Stomach (tissue), 9 donors: Measurements from ENCODE around the gene PNPT1. TPM values are rescaled to one million over a fixed set of nuclear protein-coding genes. Genes with fewer than 3 reads are reported as not detected.
"Not testable (repeated sequence)": the region's sequence is repeated elsewhere in the genome, so short reads cannot be mapped to it uniquely, and the experiment has no call there.

Experiments used
- DNase-seq, 2 donors: peaks; one replicate each; pipeline versions ENCODE4 v3.0.0 to v3.0.0-alpha.2; 2013 to 2019
- H3K27ac ChIP-seq, 5 donors: fragments of 200-600 bp in 4 of 5; sonication (generic) in 4 of 5; one replicate each; pipeline ENCODE4 v1.5.1; 2013 to 2019; ENCODE audit warnings: mild to moderate bottlenecking in 1 of 5, moderate library complexity in 1 of 5
- H3K27me3 ChIP-seq, 3 donors: fragments of 200-600 bp; sonication (generic); one replicate each; pipeline ENCODE4 v1.5.1; 2017 to 2019; ENCODE audit warnings: mixed run types in 1 of 3
- H3K36me3 ChIP-seq, 4 donors: fragments of 200-600 bp; sonication (generic); 1 replicate in 3 of 4; 2 replicates in 1 of 4; pipeline ENCODE4 v1.5.1; 2016 to 2019
- H3K4me1 ChIP-seq, 4 donors: fragments of 200-600 bp; sonication (generic); one replicate each; pipeline ENCODE4 v1.5.1; 2016 to 2019
- H3K4me3 ChIP-seq, 4 donors: fragments of 200-600 bp; sonication (generic) in 3 of 4; one replicate each; pipeline ENCODE4 v1.5.1; 2016 to 2019; ENCODE audit warnings: mild to moderate bottlenecking in 1 of 4
- H3K9me3 ChIP-seq, 4 donors: fragments of 200-600 bp; sonication (generic); one replicate each; pipeline ENCODE4 v1.5.1; 2016 to 2019
- CTCF ChIP-seq, 7 experiments: fragments of 450-650 bp in 4 of 7; fragments of 200-600 bp in 3 of 7; sonication (generic) in 3 of 7; IDR thresholded peaks; one replicate each; pipeline ENCODE4 v1.5.1; 2016 to 2019; ENCODE audit warnings: antibody characterized with exemption in 7 of 7, control low read depth in 2 of 7, mild to moderate bottlenecking in 1 of 7
- EP300 ChIP-seq: sonication (generic); formaldehyde crosslinking; IDR thresholded peaks from one replicate; pipeline ENCODE4 v1.6.1; 2017; ENCODE audit warnings: antibody characterized with exemption
- POLR2A ChIP-seq, 4 donors: fragments of 450-650 bp; IDR thresholded peaks; one replicate each; pipeline ENCODE4 v1.6.1; 2016; ENCODE audit warnings: antibody characterized with exemption in 4 of 4, control low read depth in 2 of 4, mild to moderate bottlenecking in 1 of 4, moderate library complexity in 1 of 4
- POLR2AphosphoS5 ChIP-seq, 3 donors: sonication (generic); formaldehyde crosslinking; IDR thresholded peaks; one replicate each; pipeline ENCODE4 v1.6.1; 2016; ENCODE audit warnings: antibody characterized with exemption in 3 of 3
- whole genome bisulfite sequencing, 5 donors: extraction: QIAGEN DNeasy Blood & Tissue Kit in 3 of 5; methylation state at CpG; one replicate each; pipeline versions ENCODE4 v1.1.5 to v1.1.7; 2013 to 2018; 5-methylcytosine and 5-hydroxymethylcytosine counted together
- intact Hi-C: fragments of 100-400 bp; cut with DNase I; formaldehyde crosslinking; loops from one replicate; pipeline ENCODE4 v1.15.1; 2023; ENCODE audit warnings: low total_unique reads
- polyA plus RNA-seq, 3 donors: library from polyadenylated mRNA; stranded (reverse); fragments of 200-250 nt; gene quantifications; one replicate each; pipeline ENCODE4 v1.2.3, GENCODE V29; 2013
- total RNA-seq, 5 donors: library from RNA; depleted of rRNA; stranded (reverse); fragments of >200 nt; gene quantifications; one replicate each; pipeline versions ENCODE4 v1.1.0 to v1.2.3, GENCODE V29; 2014 to 2016
- donor health status: healthy with polysubstance abuse.
- donor health status: Bipolar disorder and iron deficiency.
- donor health status: healthy.

PNPT1 gene
- total and polyA plus RNA-seq, 8 donors = 3.2 to 38.4 (median 7.2) TPM

- Histone ChIP-seq H3K4me3 (no peak overlapping the region), H3K9me3 (no peaks in the 10 kb centered on the region), H3K27ac (no peak overlapping the region), H3K36me3 (peaks cover 5 to 52% (median 48%) of the 10 kb centered on the region in 4 donors), H3K4me1 (peaks cover 24 to 47% (median 34%) of the 10 kb centered on the region in 4 donors), H3K27me3 (no peaks in the 10 kb centered on the region)
- TF ChIP-seq CTCF (IDR thresholded peaks at IDR 0.05) (no peak), EP300 (no peak), POLR2AphosphoS5 (IDR thresholded peaks at IDR 0.05) (no peak)
- DNase-seq = no peak
- intact Hi-C loops = no loop called here
Measured at GRCh38 chr2:55601849-55602248, 91.8 kb downstream of the PNPT1 start.

GRCh38 chr2:55598056-55598795 is 95.4 kb downstream of the PNPT1 start:
- Histone ChIP-seq H3K27me3 (no peaks in the 10 kb centered on the region), H3K27ac (no peak overlapping the region), H3K9me3 (no peaks in the 10 kb centered on the region), H3K4me3 (no peak overlapping the region), H3K36me3 (peaks cover 5 to 65% (median 58%) of the 10 kb centered on the region in 4 donors), H3K4me1 (peaks cover 11 to 57% (median 32%) of the 10 kb centered on the region in 4 donors)
- TF ChIP-seq CTCF (IDR thresholded peaks at IDR 0.05) (no peak), POLR2AphosphoS5 (IDR thresholded peaks at IDR 0.05) (no peak), POLR2A (IDR thresholded peaks at IDR 0.05) (no peak), EP300 (no peak)
- intact Hi-C loops = no loop called here
- no peak for DNase-seq
- 82 to 93% (median 89%) methylated on average over 11 of the region's 11 CpGs for WGBS, 5 donors

DNA sequence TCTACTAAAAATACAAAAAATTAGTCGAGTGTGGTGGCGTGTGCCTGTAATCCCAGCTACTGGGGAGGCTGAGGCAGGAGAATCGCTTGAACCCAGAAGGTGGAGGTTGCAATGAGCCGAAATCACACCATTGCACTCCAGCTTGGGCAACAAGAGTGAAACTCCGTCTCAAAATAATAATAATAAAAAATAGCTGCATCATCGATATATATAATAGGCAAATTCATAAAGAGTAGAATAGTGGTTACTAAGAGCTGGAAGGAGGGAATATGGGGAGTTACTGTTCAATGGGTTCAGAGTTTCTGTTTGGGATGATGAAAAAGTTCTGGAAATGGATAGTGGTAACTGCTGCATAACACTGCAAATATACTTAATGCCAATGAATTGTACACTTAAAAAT is 96.8 kb downstream of the PNPT1 start:
- 95 to 99% (median 97%) methylated on average over 6 of the region's 6 CpGs for WGBS, 5 donors
- H3K36me3 ChIP-seq = peaks cover 5 to 52% (median 48%) of the 10 kb centered on the region in 4 donors
- H3K4me3 ChIP-seq, DNase-seq, H3K9me3 ChIP-seq, H3K27me3 ChIP-seq, intact Hi-C loops, H3K27ac ChIP-seq: not testable (repeated sequence)
- H3K4me1 ChIP-seq = peaks cover 0 to 57% (median 29%) of the 10 kb centered on the region in 4 donors

GRCh38 chr2:55595536-55595935 is 98.1 kb downstream of the PNPT1 start:
- TF ChIP-seq POLR2A (IDR thresholded peaks at IDR 0.05) (no peak), CTCF (IDR thresholded peaks at IDR 0.05) (no peak), EP300 (no peak), POLR2AphosphoS5 (IDR thresholded peaks at IDR 0.05) (no peak)
- peaks cover 5 to 53% (median 41%) of the 10 kb centered on the region in 4 donors for H3K36me3 ChIP-seq
- no peak overlapping the region for H3K4me3 ChIP-seq
- no peaks in the 10 kb centered on the region for H3K27me3 ChIP-seq
- no peaks in the 10 kb centered on the region for H3K9me3 ChIP-seq
- H3K27ac ChIP-seq = no peak overlapping the region
- H3K4me1 ChIP-seq = peaks cover 0 to 61% (median 33%) of the 10 kb centered on the region in 4 donors
- intact Hi-C loops = no loop called here
- no peak for DNase-seq

DNA sequence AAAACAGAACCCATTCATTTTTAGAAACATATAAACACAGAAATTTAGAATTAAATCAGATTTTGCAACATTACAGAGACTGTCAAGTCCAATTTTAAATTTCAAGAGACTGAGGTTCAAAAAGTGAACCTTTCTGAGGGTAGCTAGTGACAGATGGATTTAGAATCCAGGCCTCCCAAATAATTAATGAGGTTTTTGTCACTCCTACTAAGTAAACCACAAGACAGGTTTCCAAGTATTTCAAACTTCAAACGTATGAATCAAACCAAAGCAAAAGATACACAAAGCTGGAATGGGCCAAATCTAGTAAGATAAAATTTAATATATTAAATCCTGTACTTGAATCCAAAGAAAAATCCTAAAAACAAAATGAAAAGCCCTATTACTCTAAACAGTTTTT is 101.5 kb downstream of the PNPT1 start:
- H3K9me3 ChIP-seq = no peaks in the 10 kb centered on the region
- H3K4me1 ChIP-seq = peaks cover 0 to 63% (median 31%) of the 10 kb centered on the region in 4 donors
- H3K27me3 ChIP-seq = no peaks in the 10 kb centered on the region
- no peak overlapping the region for H3K27ac ChIP-seq
- H3K4me3 ChIP-seq = no peak overlapping the region
- WGBS, 5 donors = 5 to 27% (median 11%) methylated on average over 1 of the region's 1 CpG
- TF ChIP-seq POLR2A (IDR thresholded peaks at IDR 0.05) = no peak
- no peak for TF ChIP-seq CTCF (IDR thresholded peaks at IDR 0.05)
- TF ChIP-seq EP300 = no peak
- no peak for TF ChIP-seq POLR2AphosphoS5 (IDR thresholded peaks at IDR 0.05)
- intact Hi-C loops = no loop called here
- peaks cover 0 to 43% (median 35%) of the 10 kb centered on the region in 4 donors for H3K36me3 ChIP-seq
- no peak for DNase-seq
